Stimulated activated CD8-positive, alpha-beta memory T cell treated with anti-CD3 and anti-CD28 coated beads, Interleukin-7, amount 100 ng/mL, for 48 hours (primary cell): Measurements from ENCODE around the gene S100PBP.

Experiments
- DNase-seq, 2 donors: peaks; one replicate each; pipeline ENCODE4 v3.0.0-alpha.2; 2020; ENCODE audit warnings: low read depth in 1 of 2; ENCODE audit errors: extremely low read depth in 1 of 2

Gene S100PBP

DNA sequence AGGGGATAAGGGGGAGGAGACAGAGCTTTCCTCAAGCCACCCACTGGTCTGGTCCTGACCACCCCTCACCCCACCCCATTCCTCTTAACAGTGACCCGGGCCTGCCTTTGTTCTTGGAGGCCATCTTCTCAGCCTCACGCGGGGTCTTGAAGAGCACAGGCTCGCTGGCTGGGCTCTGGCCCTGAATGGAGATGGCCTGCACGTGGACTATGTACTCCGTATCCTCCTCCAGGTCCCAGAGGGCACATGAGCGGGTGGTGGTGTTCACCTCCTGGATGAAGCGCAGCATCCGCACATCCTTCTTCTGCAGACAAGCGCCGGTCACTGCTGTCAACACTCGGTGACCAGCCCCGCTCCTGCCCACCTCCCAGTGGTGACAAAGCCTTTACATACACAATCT is 50.6 kb downstream of the S100PBP start:
- no peak for DNase-seq

DNA sequence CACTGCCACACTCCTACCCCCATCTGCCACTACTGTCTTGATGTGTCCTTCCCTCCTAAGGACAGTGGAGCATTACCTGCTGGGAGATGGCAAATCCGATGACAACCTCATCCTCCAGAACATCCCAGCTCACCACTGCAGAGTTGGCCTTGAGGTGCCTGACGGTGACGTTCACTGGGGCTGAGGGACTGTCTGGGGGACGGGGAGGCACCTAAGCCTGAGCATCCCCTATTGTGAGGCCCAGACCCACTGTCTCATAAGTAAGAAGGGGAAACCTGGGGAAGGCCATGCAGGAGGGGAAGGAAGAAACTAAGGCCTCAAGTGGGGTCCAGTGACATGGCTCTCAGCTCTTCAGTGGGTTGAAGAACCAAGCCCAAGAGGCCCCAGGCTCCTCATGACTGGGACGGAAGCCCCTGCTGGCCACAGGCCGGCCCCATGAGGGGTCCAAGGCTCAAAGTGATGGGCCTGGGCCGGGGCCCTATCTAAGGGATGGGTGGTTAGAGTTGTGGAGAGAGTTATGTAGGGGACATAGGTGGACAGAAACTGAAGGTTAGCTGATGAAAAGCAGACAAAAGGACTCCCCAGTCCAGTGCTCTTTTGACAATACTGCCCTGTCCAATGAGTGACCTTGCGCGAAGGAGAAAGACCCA is 51.5 kb downstream of the S100PBP start:
- DNase-seq: no peak

DNA sequence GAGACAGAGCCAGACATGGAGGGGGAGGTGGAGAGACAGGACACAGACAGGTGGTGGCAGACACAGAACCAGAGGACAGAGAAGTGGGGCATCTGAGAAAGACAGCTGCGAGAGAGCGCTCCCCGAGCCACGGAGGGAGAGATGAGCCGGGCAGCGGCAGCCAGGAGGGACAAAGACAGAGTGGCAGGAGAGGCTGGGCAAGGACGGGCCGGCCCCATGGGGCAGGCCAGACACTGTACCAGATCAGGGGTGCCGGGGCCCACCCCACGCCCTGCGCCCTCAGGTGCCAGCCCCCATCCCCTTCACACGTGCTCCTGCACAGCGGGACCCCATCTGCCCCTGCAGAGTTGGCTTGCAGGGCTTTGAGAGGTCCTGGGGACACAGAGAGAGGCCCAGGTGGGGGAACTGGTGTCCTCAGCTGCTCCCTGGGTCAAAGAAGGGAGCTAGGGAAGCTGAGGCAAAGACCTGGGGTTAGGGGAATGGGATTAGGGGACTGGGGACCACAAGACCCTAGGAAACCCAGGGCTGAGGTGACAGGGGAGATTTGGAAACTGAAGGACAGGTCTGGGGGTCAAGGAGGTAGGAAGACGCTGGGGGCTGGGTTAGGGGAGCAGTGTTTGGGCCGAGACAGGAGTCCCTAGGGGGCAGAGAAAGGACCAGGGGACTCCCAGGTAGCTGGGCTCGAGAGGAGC is 52.6 kb downstream of the S100PBP start:
- no peak for DNase-seq

GRCh38 chr1:32870615-32871363 is 53.3 kb downstream of the S100PBP start, which contains the start of gene FNDC5:
Gene FNDC5, minus strand, starts transcription at chr1:32870912.
- DNase-seq: no peak

- DNase-seq: no peak
These were observed 54.1 kb downstream of the S100PBP start for GRCh38 chr1:32871364-32872191.

GRCh38 chr1:32872192-32872460 is 54.7 kb downstream of the S100PBP start:
- no peak for DNase-seq

DNA sequence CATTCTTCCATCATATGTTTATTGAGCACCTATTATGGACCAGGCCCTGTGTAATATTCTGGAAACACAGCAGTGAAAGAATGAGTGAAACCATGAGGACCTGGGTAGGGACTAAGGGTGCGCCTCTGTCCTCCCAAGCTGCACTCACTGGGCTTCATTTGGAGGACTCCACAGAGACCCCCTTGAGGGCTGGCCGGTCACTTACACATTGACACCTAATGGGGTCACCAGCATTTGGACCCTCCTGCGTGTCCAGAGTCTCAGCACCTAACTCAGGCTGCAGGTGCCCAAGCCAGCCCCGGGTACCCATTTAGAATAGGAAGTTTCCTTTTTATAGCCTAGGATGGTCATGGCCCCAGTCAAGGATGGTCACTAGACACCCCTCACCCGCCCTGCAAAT is 56.0 kb downstream of the S100PBP start:
- no peak for DNase-seq

DNA sequence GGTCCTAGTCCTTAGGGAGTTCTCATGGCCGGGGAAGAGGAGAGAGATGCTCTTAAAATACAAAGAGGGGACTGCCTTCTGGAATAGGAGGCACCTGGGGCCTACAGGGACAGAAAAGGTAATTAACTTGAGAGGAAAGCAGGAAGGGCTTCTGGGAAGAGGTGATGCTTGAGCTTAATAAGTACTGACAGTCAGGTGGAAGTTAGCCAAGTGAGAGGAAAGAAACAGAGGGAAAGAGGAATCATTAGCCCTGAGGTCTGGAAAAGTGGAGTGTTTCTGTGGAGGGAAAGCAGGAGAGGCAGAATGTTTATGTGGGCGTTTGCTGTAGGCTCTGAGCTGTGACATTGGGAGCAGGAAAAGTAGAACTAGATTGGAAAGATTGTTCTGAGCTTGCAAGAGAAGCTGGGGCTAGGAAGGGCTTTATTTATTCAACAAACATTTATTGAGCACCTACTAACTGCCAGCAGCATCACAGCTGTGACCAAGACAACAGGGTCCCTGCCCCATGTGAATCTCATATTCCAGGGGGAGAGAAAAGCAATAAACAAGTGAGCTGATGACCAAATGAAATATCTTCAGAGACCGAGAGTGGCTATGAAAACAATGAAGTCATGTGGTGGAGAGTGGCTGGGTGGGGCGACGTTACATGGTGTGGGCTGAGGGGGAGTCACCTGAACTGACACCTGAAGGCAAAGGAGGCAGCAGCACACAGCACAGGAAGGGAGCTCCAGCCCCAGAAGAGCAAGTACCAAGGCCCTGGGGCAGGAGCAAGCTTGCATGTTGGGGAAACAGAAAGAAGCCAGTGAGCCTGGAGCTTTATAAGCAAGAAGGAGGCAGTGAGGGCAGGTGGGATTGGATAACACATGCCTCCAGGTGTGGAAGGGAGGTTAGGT is 57.7 kb downstream of the S100PBP start:
- DNase-seq: no peak

DNA sequence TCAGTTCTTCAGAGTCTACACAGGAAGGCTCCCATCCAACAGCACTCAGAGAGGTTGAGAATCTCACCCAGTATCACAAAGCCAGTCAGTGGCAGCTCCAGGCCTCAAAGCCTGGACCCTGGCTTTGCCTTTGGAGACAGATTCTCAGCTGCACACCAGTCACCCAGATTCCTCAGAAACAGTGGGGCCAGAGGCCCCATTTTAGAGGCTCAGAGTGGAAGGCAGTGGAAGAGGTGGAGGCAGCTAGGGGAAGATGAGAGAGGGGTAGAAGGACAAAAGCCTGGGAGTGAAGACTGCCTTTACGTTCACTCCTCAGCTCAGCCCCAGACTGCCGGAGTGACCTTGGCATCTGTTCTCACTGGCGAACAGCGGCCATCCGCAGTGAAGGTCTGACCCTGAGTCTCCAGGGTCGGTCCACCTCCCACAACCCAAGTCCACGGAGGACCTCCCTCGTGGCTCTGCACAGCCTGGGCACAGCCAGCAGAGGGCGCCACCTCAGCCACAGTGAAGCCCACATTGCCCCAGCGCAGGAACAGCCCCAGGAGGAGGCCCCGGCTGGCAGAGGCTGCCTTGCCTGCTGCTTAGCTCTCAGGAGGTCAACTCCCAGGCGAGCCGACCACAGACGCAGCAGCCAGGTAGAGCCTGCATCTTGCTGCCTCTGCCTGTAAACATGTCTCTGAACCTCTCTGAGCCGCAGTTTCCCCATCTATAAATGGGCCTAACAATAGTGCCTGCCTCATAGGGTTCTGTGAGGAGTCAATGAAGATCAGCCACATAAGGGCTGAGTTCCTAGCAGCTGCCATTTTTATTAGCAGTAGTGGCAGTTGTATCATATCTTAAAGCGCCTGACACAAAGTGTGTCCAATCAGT is 59.1 kb downstream of the S100PBP start:
- DNase-seq: no peak

DNA sequence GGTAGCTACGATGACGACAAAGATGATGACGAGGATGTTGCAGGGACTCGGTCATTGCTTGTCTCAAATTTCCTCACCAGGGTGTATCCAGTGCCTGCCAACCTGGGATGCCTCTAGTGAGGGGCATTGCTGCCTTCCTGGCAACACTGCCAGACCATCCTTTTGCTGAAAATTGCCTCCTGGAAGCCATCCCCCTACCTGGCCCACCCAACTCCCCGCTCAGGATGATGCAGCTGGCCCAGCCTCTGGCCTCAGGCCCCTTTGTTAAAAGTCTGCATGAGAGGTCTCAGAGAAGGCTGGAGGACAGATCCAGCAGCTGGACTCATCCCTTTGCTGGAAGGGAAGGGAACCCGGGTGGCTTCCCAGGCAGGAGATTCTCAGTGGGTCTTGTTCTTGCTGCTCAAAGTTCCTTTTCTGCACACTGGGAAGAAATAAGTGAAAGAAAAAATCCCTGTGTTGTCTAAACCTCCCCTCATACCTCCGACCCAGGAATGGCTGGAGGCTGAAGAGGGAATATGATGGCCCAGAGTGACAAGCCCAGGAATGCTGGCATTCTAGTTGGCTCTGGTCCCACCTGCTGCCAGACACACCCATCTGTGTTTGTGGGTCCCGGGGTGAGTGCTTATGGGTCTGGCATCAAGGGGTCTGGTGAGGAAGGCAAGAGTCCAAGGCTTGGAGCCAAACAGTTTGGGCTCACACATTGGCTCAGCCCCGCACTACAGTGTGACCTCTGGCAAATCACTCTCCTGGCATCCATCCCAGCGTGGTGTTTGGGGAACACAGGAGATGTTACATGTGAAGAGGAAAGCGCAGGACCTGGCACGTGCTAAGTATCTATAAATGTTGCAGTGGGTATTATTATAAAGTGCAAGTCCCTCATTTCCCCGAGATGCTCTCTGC is 60.0 kb downstream of the S100PBP start:
- no peak for DNase-seq

DNA sequence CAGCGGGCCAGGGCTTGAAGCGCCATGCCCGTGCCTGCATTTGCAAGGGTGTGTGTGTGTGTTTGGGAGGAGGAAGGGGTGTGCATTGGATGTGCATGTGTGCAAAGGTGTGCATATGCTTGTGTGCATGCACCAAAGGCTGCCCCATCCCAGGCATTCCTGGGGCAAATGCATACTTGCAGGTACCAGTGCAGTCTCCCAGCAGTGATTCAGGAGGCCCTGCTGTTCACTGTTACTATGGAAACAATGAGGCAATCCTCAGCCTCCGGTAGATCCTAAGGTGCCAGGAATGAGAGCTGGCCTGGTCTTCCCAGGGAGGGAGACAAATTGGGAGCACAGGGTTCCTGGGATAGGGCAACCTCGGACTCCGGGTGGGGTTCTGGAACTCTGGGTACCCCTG is 60.7 kb downstream of the S100PBP start:
- DNase-seq: no peak

DNA sequence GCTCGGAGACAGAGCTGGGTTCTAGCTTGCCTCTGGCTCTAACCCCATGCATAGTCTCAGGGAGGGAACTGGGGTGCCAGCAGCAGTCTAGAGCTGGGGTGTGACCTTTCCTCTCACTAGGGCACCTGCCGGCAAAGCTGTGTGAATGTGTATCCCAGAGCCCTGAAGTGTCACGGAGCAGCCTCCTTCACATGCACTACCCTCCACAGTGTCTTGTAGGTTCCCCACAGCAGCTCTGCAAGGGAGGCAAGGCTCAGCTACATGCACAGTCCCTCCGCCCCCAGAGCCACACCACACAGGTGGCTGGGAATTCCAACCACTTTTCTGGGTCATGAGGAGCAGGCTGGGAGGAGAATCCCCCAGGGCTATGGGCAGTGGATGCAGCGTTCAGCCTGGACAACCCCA is 61.2 kb downstream of the S100PBP start:
- DNase-seq: no peak

DNA sequence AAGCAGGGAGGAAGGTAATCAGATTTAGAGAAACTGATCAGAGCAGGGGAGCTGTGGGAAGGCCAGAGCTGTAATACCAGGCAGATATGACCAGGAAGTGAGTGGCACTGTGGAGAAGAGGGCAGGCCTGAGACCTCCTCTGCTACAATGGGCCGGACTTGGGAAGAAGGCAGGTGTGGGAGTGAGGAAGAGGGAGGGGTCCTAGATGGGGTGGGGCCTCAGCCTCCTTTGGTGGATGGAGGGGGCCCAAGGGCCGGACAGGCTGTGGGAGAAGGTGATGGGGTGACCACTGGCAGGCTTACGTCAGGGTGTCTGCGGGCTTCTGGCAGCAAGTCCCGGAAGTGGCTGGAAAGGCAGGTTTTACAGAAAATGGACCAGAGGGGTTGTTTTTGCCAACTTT is 63.8 kb downstream of the S100PBP start:
- DNase-seq: no peak

- no peak for DNase-seq
These were observed 64.7 kb downstream of the S100PBP start for GRCh38 chr1:32881871-32882850.

GRCh38 chr1:32883338-32884031 is 66.0 kb downstream of the S100PBP start:
- no peak for DNase-seq

DNA sequence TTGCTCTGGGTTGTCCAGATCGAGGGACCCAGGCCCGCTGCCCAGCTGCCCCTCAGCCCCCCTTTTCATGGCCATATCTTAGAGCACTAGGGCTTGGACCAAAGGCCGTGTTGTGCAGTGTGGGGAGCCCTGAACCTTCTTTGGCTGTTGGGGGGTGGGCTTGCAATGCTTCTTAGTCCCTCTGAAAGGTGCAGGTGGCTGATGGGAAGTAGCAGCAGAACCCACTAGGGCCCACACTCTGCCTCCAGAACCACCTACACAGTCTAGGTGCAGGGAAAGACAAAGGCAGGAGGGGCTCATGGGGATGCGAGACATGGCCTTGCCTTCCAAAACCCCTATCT is 66.5 kb downstream of the S100PBP start:
- DNase-seq: no peak

GRCh38 chr1:32884726-32885125 is 67.3 kb downstream of the S100PBP start:
- DNase-seq: no peak
